Transverse colon (tissue), 4 donors: ENCODE data around the gene WDR17. TPM values are rescaled to one million over a fixed set of nuclear protein-coding genes. Genes with fewer than 3 reads are reported as not detected.

ENCODE experiments used
- DNase-seq: peaks from one replicate; pipeline ENCODE4 v3.0.0-alpha.2; 2019
- H3K27ac ChIP-seq, 4 donors: fragments of 200-600 bp; sonication (generic); 2 replicates each; pipeline ENCODE4 v1.5.1; 2016 to 2018; ENCODE audit warnings: inconsistent platforms in 4 of 4
- H3K27me3 ChIP-seq: fragments of 200-600 bp; sonication (generic); 2 replicates; pipeline ENCODE4 v1.5.1; 2017; ENCODE audit warnings: inconsistent platforms
- H3K36me3 ChIP-seq, 4 donors: fragments of 200-600 bp; sonication (generic); 2 replicates each; pipeline ENCODE4 v1.5.1; 2017 to 2019; ENCODE audit warnings: inconsistent platforms in 4 of 4
- H3K4me1 ChIP-seq, 4 donors: fragments of 200-600 bp; sonication (generic); 2 replicates each; pipeline ENCODE4 v1.5.1; 2017 to 2020; ENCODE audit warnings: inconsistent platforms in 4 of 4
- H3K4me3 ChIP-seq, 4 donors: fragments of 200-600 bp; sonication (generic); 1 replicate in 1 of 4; 2 replicates in 3 of 4; pipeline versions ENCODE4 v1.5.1 to v1.6.1; 2017 to 2019; ENCODE audit warnings: inconsistent platforms in 4 of 4
- H3K9me3 ChIP-seq, 2 donors: fragments of 200-600 bp; sonication (generic); 2 replicates each; pipeline ENCODE4 v1.5.1; 2017 to 2019; ENCODE audit warnings: inconsistent platforms in 2 of 2
- EP300 ChIP-seq: sonication (generic); formaldehyde crosslinking; IDR thresholded peaks from one replicate; pipeline ENCODE4 v1.6.1; 2017; ENCODE audit warnings: antibody characterized with exemption, low read depth
- POLR2A ChIP-seq: fragments of 450-650 bp; IDR thresholded peaks from one replicate; pipeline ENCODE4 v1.6.1; 2016; ENCODE audit warnings: antibody characterized with exemption, mild to moderate bottlenecking, moderate library complexity
- POLR2AphosphoS5 ChIP-seq, 3 donors: sonication (generic); formaldehyde crosslinking; IDR thresholded peaks; one replicate each; pipeline ENCODE4 v1.6.1; 2016; ENCODE audit warnings: antibody characterized with exemption in 3 of 3
- WGBS, 2 donors: methylation state at CpG; one replicate each; pipeline ENCODE4 v1.1.5; 2018; ENCODE audit warnings: low coverage in 1 of 2; 5-methylcytosine and 5-hydroxymethylcytosine counted together
- in situ Hi-C, 4 donors: fragments of 200-750 bp; cut with MboI; loops; one replicate each; pipeline versions ENCODE4 v1.15.0 to v1.15.1; 2017; ENCODE audit warnings: low sequenced_read_pairs in 3 of 4, low pct_ligation_motif_present in 1 of 4, low pct_unique_long_range_greater_than_20kb in 1 of 4
- intact Hi-C: fragments of 100-400 bp; cut with DNase I; formaldehyde crosslinking; loops from one replicate; pipeline ENCODE4 v1.15.1; 2023; ENCODE audit warnings: low total_unique reads
- total RNA-seq, 4 donors: library from RNA; depleted of rRNA; stranded (reverse); fragments of >200 nt; gene quantifications; one replicate each; pipeline ENCODE4 v1.1.0, GENCODE V29; 2016
- TF ChIP-seq, protein P1 (sequence below), 5 experiments: fragments of 200-600 bp in 3 of 5; fragments of 450-650 bp in 2 of 5; sonication (generic) in 3 of 5; IDR thresholded peaks; 1 replicate in 2 of 5; 2 replicates in 3 of 5; pipeline ENCODE4 v1.5.1; 2016 to 2017; ENCODE audit warnings: antibody characterized with exemption in 5 of 5, inconsistent platforms in 3 of 5, mild to moderate bottlenecking in 2 of 5, moderate library complexity in 1 of 5

The WDR17 gene
- total RNA-seq, 4 donors from 2014 or later, result 0.96 to 7.6 (median 1.4) TPM; not detected in 1

DNA sequence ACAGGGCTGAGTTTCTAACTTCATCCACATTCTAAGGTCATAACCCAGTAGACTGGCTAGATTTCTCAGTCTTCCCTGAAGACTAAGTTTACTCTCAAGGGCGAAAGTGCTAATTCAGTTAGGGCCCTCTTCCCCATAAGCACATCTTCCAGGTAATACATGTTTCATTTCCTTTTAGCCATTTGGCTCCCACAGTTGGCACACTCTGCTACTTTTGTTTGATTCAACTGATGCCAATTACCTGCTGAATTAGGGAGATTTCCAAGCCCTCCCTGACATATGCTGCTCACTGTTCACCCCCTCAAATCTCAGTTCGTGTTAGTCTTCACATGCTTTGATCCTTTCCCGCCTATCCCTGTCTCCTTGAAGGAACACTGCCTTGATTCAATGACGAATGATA, 17.0 kb upstream of the WDR17 start:
- H3K27me3 ChIP-seq, result no peaks in the 10 kb centered on the region
- WGBS, 2 donors, result 58 to 81% methylated on average over 4 of the region's 4 CpGs
- no peak for DNase-seq
- H3K9me3 ChIP-seq, result no peaks in the 10 kb centered on the region
- peaks cover 0 to 5% (median 0%) of the 10 kb centered on the region in 4 donors for H3K4me1 ChIP-seq
- in situ Hi-C loops (loop anchor here in 2 of 4 donors (25.0 kb wide), 1 partner anchor 289 kb away; no protein-coding TSS in a partner anchor), intact Hi-C loops (no loop called here)
- H3K4me3 ChIP-seq, result no peak overlapping the region
- TF ChIP-seq EP300, result no peak
- no peak for TF ChIP-seq POLR2AphosphoS5 (IDR thresholded peaks at IDR 0.05)
- TF ChIP-seq, protein P1, sequence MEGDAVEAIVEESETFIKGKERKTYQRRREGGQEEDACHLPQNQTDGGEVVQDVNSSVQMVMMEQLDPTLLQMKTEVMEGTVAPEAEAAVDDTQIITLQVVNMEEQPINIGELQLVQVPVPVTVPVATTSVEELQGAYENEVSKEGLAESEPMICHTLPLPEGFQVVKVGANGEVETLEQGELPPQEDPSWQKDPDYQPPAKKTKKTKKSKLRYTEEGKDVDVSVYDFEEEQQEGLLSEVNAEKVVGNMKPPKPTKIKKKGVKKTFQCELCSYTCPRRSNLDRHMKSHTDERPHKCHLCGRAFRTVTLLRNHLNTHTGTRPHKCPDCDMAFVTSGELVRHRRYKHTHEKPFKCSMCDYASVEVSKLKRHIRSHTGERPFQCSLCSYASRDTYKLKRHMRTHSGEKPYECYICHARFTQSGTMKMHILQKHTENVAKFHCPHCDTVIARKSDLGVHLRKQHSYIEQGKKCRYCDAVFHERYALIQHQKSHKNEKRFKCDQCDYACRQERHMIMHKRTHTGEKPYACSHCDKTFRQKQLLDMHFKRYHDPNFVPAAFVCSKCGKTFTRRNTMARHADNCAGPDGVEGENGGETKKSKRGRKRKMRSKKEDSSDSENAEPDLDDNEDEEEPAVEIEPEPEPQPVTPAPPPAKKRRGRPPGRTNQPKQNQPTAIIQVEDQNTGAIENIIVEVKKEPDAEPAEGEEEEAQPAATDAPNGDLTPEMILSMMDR (IDR thresholded peaks at IDR 0.05), result no peak
- TF ChIP-seq POLR2A, result no peak
- no peak overlapping the region for H3K27ac ChIP-seq
- no peaks in the 10 kb centered on the region for H3K36me3 ChIP-seq

DNA sequence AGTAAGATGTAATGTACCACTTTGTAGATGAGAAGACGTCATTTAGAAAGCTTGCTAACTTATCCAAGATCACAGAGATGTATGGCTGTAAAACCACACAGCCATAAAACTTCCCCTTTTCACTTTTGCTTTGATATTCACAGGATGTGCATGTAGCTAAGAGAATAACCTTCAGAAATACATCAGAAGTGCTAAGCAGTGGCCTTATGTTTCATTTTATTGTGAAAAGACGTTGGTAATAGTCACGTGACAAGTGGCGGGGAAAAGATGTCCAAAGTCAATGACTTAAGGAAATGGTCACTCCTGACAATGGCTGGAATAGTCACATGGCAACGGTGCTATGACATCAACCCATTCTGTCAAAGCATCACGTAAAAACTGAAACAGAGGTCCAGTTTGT, 12.9 kb upstream of the WDR17 start:
- Histone ChIP-seq H3K36me3 (no peaks in the 10 kb centered on the region), H3K4me3 (no peak overlapping the region), H3K27me3 (no peaks in the 10 kb centered on the region), H3K27ac (no peak overlapping the region), H3K4me1 (no peaks in the 10 kb centered on the region), H3K9me3 (no peaks in the 10 kb centered on the region)
- intact Hi-C loops, result no loop called here
- DNase-seq, result no peak
- TF ChIP-seq POLR2AphosphoS5 (IDR thresholded peaks at IDR 0.05) (no peak), EP300 (no peak), POLR2A (no peak)
- TF ChIP-seq, protein P1 (IDR thresholded peaks at IDR 0.05), result no peak
- in situ Hi-C loops, result loop anchor here in 1 of 4 donors (25.0 kb wide), 1 partner anchor 260 kb away; the partner anchor contains the start of gene SPCS3
- WGBS, 2 donors, result 45 to 55% methylated on average over 5 to 6 of the region's 6 CpGs

DNA sequence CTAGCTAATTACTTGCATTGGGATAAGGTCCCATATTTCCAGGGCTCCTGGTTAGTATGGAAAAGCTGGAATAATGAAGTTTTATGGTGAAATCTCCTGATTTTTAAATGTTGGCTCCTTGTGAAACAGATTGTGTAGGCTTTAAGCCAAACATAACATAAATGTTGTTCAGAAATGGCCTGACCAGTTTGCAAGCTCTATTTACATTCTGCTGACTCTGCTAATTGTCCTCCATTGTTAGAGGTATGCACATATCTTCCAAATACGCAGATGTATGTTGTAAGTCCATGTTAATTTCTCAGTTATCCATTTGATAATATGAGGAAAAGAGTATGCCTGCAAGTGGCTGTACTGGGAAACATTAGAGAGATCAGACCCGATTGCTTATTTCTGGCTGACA, 11.9 kb upstream of the WDR17 start:
- no peak for DNase-seq
- no peak overlapping the region for H3K27ac ChIP-seq
- no peaks in the 10 kb centered on the region for H3K4me1 ChIP-seq
- in situ Hi-C loops (loop anchor here in 1 of 4 donors (25.0 kb wide), 1 partner anchor 259 kb away; the partner anchor contains the start of gene SPCS3), intact Hi-C loops (no loop called here)
- H3K4me3 ChIP-seq, result no peak overlapping the region
- H3K9me3 ChIP-seq, result no peaks in the 10 kb centered on the region
- no peaks in the 10 kb centered on the region for H3K36me3 ChIP-seq
- H3K27me3 ChIP-seq, result no peaks in the 10 kb centered on the region
- TF ChIP-seq, protein P1 (IDR thresholded peaks at IDR 0.05), result no peak
- TF ChIP-seq POLR2AphosphoS5 (IDR thresholded peaks at IDR 0.05) (no peak), EP300 (no peak), POLR2A (no peak)
- 68 to 87% methylated on average over 2 of the region's 2 CpGs for WGBS, 2 donors

GRCh38 chr4:176054942-176055341, 10.7 kb upstream of the WDR17 start:
- no peak for DNase-seq
- in situ Hi-C loops, result loop anchor here in 1 of 4 donors (25.0 kb wide), 1 partner anchor 257 kb away; the partner anchor contains the start of gene SPCS3
- TF ChIP-seq, protein P1 (IDR thresholded peaks at IDR 0.05), result no peak
- TF ChIP-seq POLR2A (no peak), EP300 (no peak), POLR2AphosphoS5 (IDR thresholded peaks at IDR 0.05) (no peak)
- H3K27ac ChIP-seq, result no peak overlapping the region
- H3K36me3 ChIP-seq, result no peaks in the 10 kb centered on the region
- H3K9me3 ChIP-seq, result no peaks in the 10 kb centered on the region
- no peaks in the 10 kb centered on the region for H3K4me1 ChIP-seq
- no peaks in the 10 kb centered on the region for H3K27me3 ChIP-seq
- intact Hi-C loops, result no loop called here
- WGBS, 2 donors, result 44 to 48% methylated on average over 2 of the region's 2 CpGs
- H3K4me3 ChIP-seq, result no peak overlapping the region
